HEK293 (cell line): Measurements from ENCODE around the gene DNAJC7.

Source experiments
- ELK4 ChIP-seq: IDR thresholded peaks from 2 replicates; pipeline ENCODE4 v1.6.1; 2011; ENCODE audit warnings: mild to moderate bottlenecking, low read depth, low read length, borderline replicate concordance
- HOXA7 ChIP-seq: sonication (generic); formaldehyde crosslinking; IDR thresholded peaks from 2 replicates; pipeline ENCODE4 v1.8.1; 2022; ENCODE audit warnings: missing genetic modification reagents, borderline replicate concordance
- KLF1 ChIP-seq: fragments of 450-650 bp; formaldehyde crosslinking; IDR thresholded peaks from 2 replicates; pipeline ENCODE4 v1.5.1; 2016; ENCODE audit warnings: missing biosample characterization, missing genetic modification characterization
- MYNN ChIP-seq: fragments of 450-650 bp; formaldehyde crosslinking; IDR thresholded peaks from 2 replicates; pipeline ENCODE4 v1.5.1; 2016; ENCODE audit warnings: missing biosample characterization, missing genetic modification characterization, borderline replicate concordance
- PATZ1 ChIP-seq: fragments of 450-650 bp; formaldehyde crosslinking; IDR thresholded peaks from 2 replicates; pipeline ENCODE4 v1.5.1; 2016; ENCODE audit warnings: missing biosample characterization, missing genetic modification characterization
- SP7 ChIP-seq: fragments of 450-650 bp; formaldehyde crosslinking; IDR thresholded peaks from 2 replicates; pipeline ENCODE4 v1.5.1; 2016; ENCODE audit warnings: missing biosample characterization, missing genetic modification characterization
- YY2 ChIP-seq: fragments of 450-650 bp; formaldehyde crosslinking; IDR thresholded peaks from 2 replicates; pipeline ENCODE4 v1.5.1; 2016; ENCODE audit warnings: missing biosample characterization, missing genetic modification characterization
- ZBTB17 ChIP-seq: fragments of 450-650 bp; formaldehyde crosslinking; IDR thresholded peaks from 2 replicates; pipeline ENCODE4 v1.5.1; 2016; ENCODE audit warnings: missing biosample characterization, missing genetic modification characterization
- ZBTB48 ChIP-seq: fragments of 450-650 bp; formaldehyde crosslinking; IDR thresholded peaks from 2 replicates; pipeline ENCODE4 v1.5.1; 2016; ENCODE audit warnings: missing biosample characterization, missing genetic modification characterization
- ZFP69B ChIP-seq: fragments of 450-650 bp; formaldehyde crosslinking; IDR thresholded peaks from 2 replicates; pipeline ENCODE4 v1.5.1; 2016; ENCODE audit warnings: missing biosample characterization, missing genetic modification characterization
- ZNF112 ChIP-seq: fragments of 450-650 bp; formaldehyde crosslinking; IDR thresholded peaks from 2 replicates; pipeline ENCODE4 v1.5.0; 2017; ENCODE audit warnings: missing biosample characterization, missing genetic modification characterization
- ZNF114 ChIP-seq: fragments of 450-650 bp; formaldehyde crosslinking; IDR thresholded peaks from 2 replicates; pipeline ENCODE4 v1.5.0; 2017; ENCODE audit warnings: missing biosample characterization, missing genetic modification characterization
- ZNF248 ChIP-seq: fragments of 450-650 bp; formaldehyde crosslinking; IDR thresholded peaks from 2 replicates; pipeline ENCODE4 v1.5.1; 2017; ENCODE audit warnings: missing biosample characterization, missing genetic modification characterization
- ZNF274 ChIP-seq, 2 experiments: fragments of 200-500 bp in 1 of 2; fragments of 450-650 bp in 1 of 2; sonication (Bioruptor generic) in 1 of 2; formaldehyde crosslinking in 1 of 2; IDR thresholded peaks; 2 replicates each; pipeline versions ENCODE4 v1.5.1 to v1.6.1; 2014 to 2016; ENCODE audit warnings: borderline replicate concordance in 1 of 2, inconsistent platforms in 1 of 2, low read length in 1 of 2, missing biosample characterization in 1 of 2, missing genetic modification characterization in 1 of 2
- ZNF335 ChIP-seq: fragments of 450-650 bp; formaldehyde crosslinking; conservative IDR thresholded peaks from 2 replicates; pipeline ENCODE4 v1.5.1; 2016; ENCODE audit warnings: missing biosample characterization, missing genetic modification characterization
- ZNF350 ChIP-seq: fragments of 450-650 bp; formaldehyde crosslinking; IDR thresholded peaks from 2 replicates; pipeline ENCODE4 v1.5.0; 2017; ENCODE audit warnings: missing biosample characterization, mild to moderate bottlenecking, missing genetic modification characterization
- ZNF362 ChIP-seq: fragments of 450-650 bp; formaldehyde crosslinking; IDR thresholded peaks from 2 replicates; pipeline ENCODE4 v1.5.1; 2016; ENCODE audit warnings: missing biosample characterization, missing genetic modification characterization
- ZNF416 ChIP-seq: fragments of 450-650 bp; formaldehyde crosslinking; IDR thresholded peaks from 2 replicates; pipeline ENCODE4 v1.5.1; 2016; ENCODE audit warnings: missing biosample characterization, missing genetic modification characterization
- ZNF548 ChIP-seq: fragments of 450-650 bp; formaldehyde crosslinking; IDR thresholded peaks from 2 replicates; pipeline ENCODE4 v1.5.1; 2016; ENCODE audit warnings: missing biosample characterization, missing genetic modification characterization
- ZNF561 ChIP-seq: fragments of 450-650 bp; IDR thresholded peaks from 2 replicates; pipeline ENCODE4 v1.5.1; 2018; ENCODE audit warnings: missing biosample characterization, missing genetic modification characterization, borderline replicate concordance
- ZNF624 ChIP-seq: fragments of 450-650 bp; formaldehyde crosslinking; IDR thresholded peaks from 2 replicates; pipeline ENCODE4 v1.5.1; 2017; ENCODE audit warnings: missing biosample characterization, missing genetic modification characterization
- ZNF626 ChIP-seq: fragments of 450-650 bp; sonication (Bioruptor Pico); formaldehyde crosslinking; IDR thresholded peaks from 2 replicates; pipeline ENCODE4 v1.5.1; 2018; ENCODE audit warnings: missing biosample characterization, missing genetic modification characterization, inconsistent platforms
- ZNF660 ChIP-seq: fragments of 450-650 bp; IDR thresholded peaks from 2 replicates; pipeline ENCODE4 v1.5.1; 2018; ENCODE audit warnings: missing biosample characterization, mild to moderate bottlenecking, missing genetic modification characterization
- ZNF677 ChIP-seq: fragments of 450-650 bp; IDR thresholded peaks from 2 replicates; pipeline ENCODE4 v1.5.0; 2018; ENCODE audit warnings: missing biosample characterization, mild to moderate bottlenecking, missing genetic modification characterization, moderate library complexity
- ZNF747 ChIP-seq: fragments of 450-650 bp; formaldehyde crosslinking; IDR thresholded peaks from 2 replicates; pipeline ENCODE4 v1.5.1; 2016; ENCODE audit warnings: missing biosample characterization, missing genetic modification characterization
- ZNF791 ChIP-seq: fragments of 450-650 bp; formaldehyde crosslinking; IDR thresholded peaks from 2 replicates; pipeline ENCODE4 v1.5.1; 2016; ENCODE audit warnings: missing biosample characterization, missing genetic modification characterization
- ZNF792 ChIP-seq: fragments of 450-650 bp; formaldehyde crosslinking; IDR thresholded peaks from 2 replicates; pipeline ENCODE4 v1.5.1; 2016; ENCODE audit warnings: missing biosample characterization, missing genetic modification characterization
- ZSCAN16 ChIP-seq: fragments of 450-650 bp; formaldehyde crosslinking; IDR thresholded peaks from 2 replicates; pipeline ENCODE4 v1.5.1; 2016; ENCODE audit warnings: missing biosample characterization, missing genetic modification characterization
- TF ChIP-seq, protein P1 (sequence below): fragments of 450-650 bp; formaldehyde crosslinking; IDR thresholded peaks from 2 replicates; pipeline ENCODE4 v1.5.1; 2016; ENCODE audit warnings: missing biosample characterization, missing genetic modification characterization
- TF ChIP-seq, protein P2 (sequence below): fragments of 450-650 bp; formaldehyde crosslinking; IDR thresholded peaks from 2 replicates; pipeline ENCODE4 v1.5.1; 2016; ENCODE audit warnings: missing biosample characterization, missing genetic modification characterization, borderline replicate concordance
- TF ChIP-seq, protein P3 (sequence below): fragments of 450-650 bp; formaldehyde crosslinking; IDR thresholded peaks from 2 replicates; pipeline ENCODE4 v1.5.1; 2016; ENCODE audit warnings: missing biosample characterization, missing genetic modification characterization

Gene DNAJC7

DNA sequence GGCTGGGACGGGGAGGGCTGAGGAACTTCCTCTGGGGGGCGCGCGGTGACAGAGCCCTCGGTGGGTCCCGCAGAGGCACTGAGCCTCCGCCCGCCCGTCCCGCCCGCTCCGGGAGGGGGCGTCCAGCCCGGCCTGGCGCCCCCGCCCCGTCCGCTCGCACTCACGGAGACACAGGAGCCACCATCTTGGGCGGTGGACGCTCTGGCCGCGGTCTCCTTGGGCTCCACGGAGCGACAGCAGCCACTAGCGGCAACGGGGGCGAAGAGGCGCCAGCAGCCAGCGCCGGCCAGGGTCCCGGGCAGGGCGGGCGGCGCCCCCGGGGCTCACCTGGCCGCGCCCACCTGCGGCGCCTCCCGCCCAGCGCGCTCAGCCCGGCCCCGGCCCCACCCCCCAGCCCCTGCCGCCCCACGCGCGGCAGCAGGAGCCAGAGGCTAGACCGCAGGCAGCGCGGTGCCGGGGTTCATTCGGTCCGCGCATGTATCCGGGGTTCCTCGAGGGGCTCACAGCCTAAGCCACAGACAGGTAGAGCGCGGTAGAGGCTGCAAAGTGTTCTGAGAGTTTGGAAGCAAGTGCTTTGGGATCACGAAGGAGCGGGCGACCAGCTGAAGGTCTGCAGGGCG is 33.3 kb upstream of the DNAJC7 start, which contains the start of gene C17orf113 (continued):
- TF ChIP-seq ZBTB48 (no peak), ZFP69B (tag by site-specific recombination) (peak; percentile 93), ZNF416 (no peak), MYNN (tag by site-specific recombination) (no peak), ZNF677 (tag by site-specific recombination) (no peak), ZNF548 (no peak), ZNF626 (tag by site-specific recombination) (no peak), ZNF112 (tag by site-specific recombination) (no peak), ZNF114 (tag by site-specific recombination) (no peak), ZNF624 (no peak), ZNF248 (no peak), ZNF791 (tag by site-specific recombination) (no peak), ELK4 (no peak), PATZ1 (tag by site-specific recombination) (peak; percentile 81), ZNF362 (tag by site-specific recombination) (no peak), YY2 (tag by site-specific recombination) (peak; percentile 70), SP7 (no peak), ZNF561 (tag by site-specific recombination) (peak; percentile 39; the same call in 1 of the 2 replicates), KLF1 (peak; percentile 31; the same call in 1 of the 2 replicates), ZNF274 (IDR thresholded peaks at IDR 0.05; ENCODE audit: low read length) (no peak), ZNF274 (tag by site-specific recombination; IDR thresholded peaks at IDR 0.05; ENCODE audit: borderline replicate concordance) (no peak), ZBTB17 (tag by site-specific recombination) (no peak), ZNF747 (tag by site-specific recombination) (no peak), ZNF792 (no peak), ZNF335 (tag by site-specific recombination) (no peak), ZNF660 (tag by site-specific recombination) (peak; percentile 88; the same call in 1 of the 2 replicates), ZNF350 (tag by site-specific recombination) (no peak), HOXA7 (no peak), ZSCAN16 (no peak)
- TF ChIP-seq, protein P1, sequence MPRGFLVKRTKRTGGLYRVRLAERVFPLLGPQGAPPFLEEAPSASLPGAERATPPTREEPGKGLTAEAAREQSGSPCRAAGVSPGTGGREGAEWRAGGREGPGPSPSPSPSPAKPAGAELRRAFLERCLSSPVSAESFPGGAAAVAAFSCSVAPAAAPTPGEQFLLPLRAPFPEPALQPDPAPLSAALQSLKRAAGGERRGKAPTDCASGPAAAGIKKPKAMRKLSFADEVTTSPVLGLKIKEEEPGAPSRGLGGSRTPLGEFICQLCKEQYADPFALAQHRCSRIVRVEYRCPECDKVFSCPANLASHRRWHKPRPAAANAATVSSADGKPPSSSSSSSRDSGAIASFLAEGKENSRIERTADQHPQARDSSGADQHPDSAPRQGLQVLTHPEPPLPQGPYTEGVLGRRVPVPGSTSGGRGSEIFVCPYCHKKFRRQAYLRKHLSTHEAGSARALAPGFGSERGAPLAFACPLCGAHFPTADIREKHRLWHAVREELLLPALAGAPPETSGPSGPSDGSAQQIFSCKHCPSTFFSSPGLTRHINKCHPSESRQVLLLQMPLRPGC (tag by site-specific recombination): no peak
- TF ChIP-seq, protein P2, sequence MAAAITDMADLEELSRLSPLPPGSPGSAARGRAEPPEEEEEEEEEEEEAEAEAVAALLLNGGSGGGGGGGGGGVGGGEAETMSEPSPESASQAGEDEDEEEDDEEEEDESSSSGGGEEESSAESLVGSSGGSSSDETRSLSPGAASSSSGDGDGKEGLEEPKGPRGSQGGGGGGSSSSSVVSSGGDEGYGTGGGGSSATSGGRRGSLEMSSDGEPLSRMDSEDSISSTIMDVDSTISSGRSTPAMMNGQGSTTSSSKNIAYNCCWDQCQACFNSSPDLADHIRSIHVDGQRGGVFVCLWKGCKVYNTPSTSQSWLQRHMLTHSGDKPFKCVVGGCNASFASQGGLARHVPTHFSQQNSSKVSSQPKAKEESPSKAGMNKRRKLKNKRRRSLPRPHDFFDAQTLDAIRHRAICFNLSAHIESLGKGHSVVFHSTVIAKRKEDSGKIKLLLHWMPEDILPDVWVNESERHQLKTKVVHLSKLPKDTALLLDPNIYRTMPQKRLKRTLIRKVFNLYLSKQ: no peak
- TF ChIP-seq, protein P3, sequence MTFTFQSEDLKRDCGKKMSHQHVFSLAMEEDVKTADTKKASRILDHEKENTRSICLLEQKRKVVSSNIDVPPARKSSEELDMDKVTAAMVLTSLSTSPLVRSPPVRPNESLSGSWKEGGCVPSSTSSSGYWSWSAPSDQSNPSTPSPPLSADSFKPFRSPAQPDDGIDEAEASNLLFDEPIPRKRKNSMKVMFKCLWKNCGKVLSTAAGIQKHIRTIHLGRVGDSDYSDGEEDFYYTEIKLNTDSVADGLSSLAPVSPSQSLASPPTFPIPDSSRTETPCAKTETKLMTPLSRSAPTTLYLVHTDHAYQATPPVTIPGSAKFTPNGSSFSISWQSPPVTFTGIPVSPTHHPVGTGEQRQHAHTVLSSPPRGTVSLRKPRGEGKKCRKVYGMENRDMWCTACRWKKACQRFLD (tag by site-specific recombination): no peak
